Lower lobe of right lung (tissue), 2 donors: ENCODE data around the gene CHML. TPM values are rescaled to one million over a fixed set of nuclear protein-coding genes. Genes with fewer than 3 reads are reported as not detected.

Experiments used
- ATAC-seq, 2 donors: fragments of 200-7000 bp; cut with Tn5 transposase; one replicate each; pipeline ENCODE4 v1.9.1; 2020 to 2022; ENCODE audit warnings: mild to moderate bottlenecking in 2 of 2, moderate library complexity in 2 of 2
- DNase-seq: peaks from one replicate; pipeline ENCODE4 v3.0.0-alpha.2; 2020
- H3K27ac ChIP-seq: fragments of 200-600 bp; one replicate; pipeline ENCODE4 v1.8.0; 2022
- H3K27me3 ChIP-seq: fragments of 200-600 bp; one replicate; pipeline ENCODE4 v1.8.0; 2022; ENCODE audit warnings: low read depth
- H3K36me3 ChIP-seq: fragments of 200-600 bp; one replicate; pipeline ENCODE4 v1.8.0; 2022; ENCODE audit warnings: mild to moderate bottlenecking
- H3K4me1 ChIP-seq: fragments of 200-600 bp; one replicate; pipeline ENCODE4 v1.8.0; 2022
- H3K4me3 ChIP-seq: fragments of 200-600 bp; one replicate; pipeline ENCODE4 v1.8.0; 2022; ENCODE audit warnings: mild to moderate bottlenecking
- H3K9me3 ChIP-seq: fragments of 200-600 bp; one replicate; pipeline ENCODE4 v1.8.0; 2022
- CTCF ChIP-seq: fragments of 200-600 bp; IDR thresholded peaks from one replicate; pipeline ENCODE4 v1.8.0; 2022; ENCODE audit warnings: antibody characterized with exemption, mild to moderate bottlenecking
- intact Hi-C: fragments of 100-400 bp; cut with DNase I; formaldehyde crosslinking; loops from one replicate; pipeline ENCODE4 v1.11.0; 2022
- total RNA-seq: library from RNA; stranded (reverse); fragmentation: NEBNext Ultra II Directional; extraction: Animal tissue kit (Norgen Biotek cat#: 25700); gene quantifications from one replicate; pipeline ENCODE4 v1.2.1, GENCODE V29; 2021
- donor health status: DM: no; HTN: yes; CAD: no; lungs with severe emphysema.

The CHML gene
- total RNA-seq, 1 donor from 2014 or later = 14.5 TPM

- DNase-seq (no peak), ATAC-seq (no peak)
- H3K4me1 ChIP-seq = no peaks in the 10 kb centered on the region
- H3K9me3 ChIP-seq = no peaks in the 10 kb centered on the region
- no peak overlapping the region for H3K27ac ChIP-seq
- no peaks in the 10 kb centered on the region for H3K36me3 ChIP-seq
- TF ChIP-seq CTCF = no peak
- H3K27me3 ChIP-seq = no peaks in the 10 kb centered on the region
- no peak overlapping the region for H3K4me3 ChIP-seq
- intact Hi-C loops = no loop called here
Measured at GRCh38 chr1:241654641-241655040, 14.5 kb upstream of the CHML start.

GRCh38 chr1:241654019-241654418 lies 13.8 kb upstream of the CHML start:
- H3K4me3 ChIP-seq = no peak overlapping the region
- no peaks in the 10 kb centered on the region for H3K4me1 ChIP-seq
- no peaks in the 10 kb centered on the region for H3K9me3 ChIP-seq
- DNase-seq = no peak
- no peaks in the 10 kb centered on the region for H3K36me3 ChIP-seq
- intact Hi-C loops = no loop called here
- ATAC-seq = no peak
- H3K27ac ChIP-seq = no peak overlapping the region
- no peak for TF ChIP-seq CTCF
- H3K27me3 ChIP-seq = no peaks in the 10 kb centered on the region

- Histone ChIP-seq H3K4me3 (no peak within 1 kb of the TSS), H3K9me3 (no peaks in the 10 kb centered on the region), H3K27ac (no peak within 1 kb of the TSS), H3K27me3 (no peaks in the 10 kb centered on the region), H3K4me1 (no peaks in the 10 kb centered on the region), H3K36me3 (no peaks in the 10 kb centered on the region)
- ATAC-seq (no peak), DNase-seq (no peak)
- intact Hi-C loops = no loop called here
- TF ChIP-seq CTCF = no peak
Measured at GRCh38 chr1:241652012-241652411, 11.8 kb upstream of the CHML start, which contains the start of gene WDR64. Gene WDR64, plus strand, starts transcription at chr1:241652281. Its CDS starts 204 bp downstream, at chr1:241652485.

GRCh38 chr1:241648159-241648558 lies 8.0 kb upstream of the CHML start:
- Histone ChIP-seq H3K27ac (no peak overlapping the region), H3K4me1 (no peaks in the 10 kb centered on the region), H3K27me3 (no peaks in the 10 kb centered on the region), H3K9me3 (no peaks in the 10 kb centered on the region), H3K36me3 (no peaks in the 10 kb centered on the region), H3K4me3 (no peak overlapping the region)
- ATAC-seq (no peak), DNase-seq (no peak)
- TF ChIP-seq CTCF = no peak
- intact Hi-C loops = no loop called here

- Histone ChIP-seq H3K4me3 (no peak overlapping the region), H3K27me3 (no peaks in the 10 kb centered on the region), H3K27ac (no peak overlapping the region), H3K9me3 (no peaks in the 10 kb centered on the region), H3K36me3 (no peaks in the 10 kb centered on the region), H3K4me1 (no peaks in the 10 kb centered on the region)
- intact Hi-C loops = no loop called here
- ATAC-seq = no peak
- DNase-seq = no peak
- TF ChIP-seq CTCF = no peak
Measured at GRCh38 chr1:241647658-241648057, 7.5 kb upstream of the CHML start.

- TF ChIP-seq CTCF = no peak
- ATAC-seq (no peak), DNase-seq (no peak)
- Histone ChIP-seq H3K4me3 (no peak overlapping the region), H3K27me3 (no peaks in the 10 kb centered on the region), H3K36me3 (no peaks in the 10 kb centered on the region), H3K27ac (no peak overlapping the region), H3K9me3 (no peaks in the 10 kb centered on the region), H3K4me1 (no peaks in the 10 kb centered on the region)
- intact Hi-C loops = no loop called here
Measured at GRCh38 chr1:241646201-241646600, 6.0 kb upstream of the CHML start.
